Measurements from ENCODE around the gene CTSE.

DNA sequence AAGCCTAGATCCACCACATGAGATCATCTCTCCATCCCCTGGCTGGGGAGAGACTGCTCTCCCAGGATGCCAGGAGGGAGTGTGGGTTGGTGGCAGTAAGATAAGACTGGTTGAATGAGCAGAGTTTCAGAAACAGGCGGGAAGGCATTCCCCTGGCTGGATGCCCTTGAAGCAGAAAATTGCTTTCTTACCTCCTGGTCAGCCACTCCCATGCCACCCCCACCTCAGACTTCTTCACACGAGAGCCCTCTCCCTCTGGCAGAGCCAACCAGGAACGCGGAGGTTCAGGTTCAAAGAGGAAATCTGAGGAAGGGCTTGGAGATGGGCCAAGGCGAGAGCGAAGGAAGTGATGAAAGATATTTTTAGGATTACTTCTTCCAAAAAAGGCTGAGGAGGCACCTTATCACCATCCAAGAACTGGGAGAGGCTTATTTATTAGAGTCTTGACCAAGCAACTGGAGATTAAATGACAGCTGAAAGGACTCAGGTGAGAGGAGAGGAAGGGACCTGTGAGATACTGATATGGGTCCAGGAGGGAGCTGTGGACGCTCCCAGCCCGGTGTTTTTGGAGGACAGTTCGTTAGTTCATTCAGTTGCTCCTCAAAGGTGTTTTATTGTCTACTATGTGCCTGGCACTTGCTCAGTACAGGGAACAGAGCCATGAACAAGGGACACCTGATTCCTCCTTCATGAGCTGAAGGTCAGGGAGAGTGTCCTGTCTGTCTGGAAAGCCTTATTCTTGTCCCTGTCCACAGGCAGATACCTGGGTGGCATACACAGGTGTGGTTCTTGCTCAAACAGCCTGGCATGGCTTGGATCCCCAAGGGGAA is 61.5 kb downstream of the CTSE start:
- TF ChIP-seq, protein P1, sequence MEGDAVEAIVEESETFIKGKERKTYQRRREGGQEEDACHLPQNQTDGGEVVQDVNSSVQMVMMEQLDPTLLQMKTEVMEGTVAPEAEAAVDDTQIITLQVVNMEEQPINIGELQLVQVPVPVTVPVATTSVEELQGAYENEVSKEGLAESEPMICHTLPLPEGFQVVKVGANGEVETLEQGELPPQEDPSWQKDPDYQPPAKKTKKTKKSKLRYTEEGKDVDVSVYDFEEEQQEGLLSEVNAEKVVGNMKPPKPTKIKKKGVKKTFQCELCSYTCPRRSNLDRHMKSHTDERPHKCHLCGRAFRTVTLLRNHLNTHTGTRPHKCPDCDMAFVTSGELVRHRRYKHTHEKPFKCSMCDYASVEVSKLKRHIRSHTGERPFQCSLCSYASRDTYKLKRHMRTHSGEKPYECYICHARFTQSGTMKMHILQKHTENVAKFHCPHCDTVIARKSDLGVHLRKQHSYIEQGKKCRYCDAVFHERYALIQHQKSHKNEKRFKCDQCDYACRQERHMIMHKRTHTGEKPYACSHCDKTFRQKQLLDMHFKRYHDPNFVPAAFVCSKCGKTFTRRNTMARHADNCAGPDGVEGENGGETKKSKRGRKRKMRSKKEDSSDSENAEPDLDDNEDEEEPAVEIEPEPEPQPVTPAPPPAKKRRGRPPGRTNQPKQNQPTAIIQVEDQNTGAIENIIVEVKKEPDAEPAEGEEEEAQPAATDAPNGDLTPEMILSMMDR (IDR thresholded peaks at IDR 0.05): no peak
- TF ChIP-seq POLR2A (IDR thresholded peaks at IDR 0.05): no peak

Measured in prostate gland (tissue), 2 donors.